SK-N-SH (cell line): ENCODE measurements around the gene CCDC194. TPM values are rescaled to one million over a fixed set of nuclear protein-coding genes. Genes with fewer than 3 reads are reported as not detected.

Source experiments
- CTCF ChIA-PET: fragments of 300-600, 350-600 bp; formaldehyde crosslinking; extraction: SDS; loops from one replicate; lab custom pipeline; 2021; lab: Yijun Ruan, JAX
- POLR2A ChIA-PET: fragments of 350-600 bp; sonication (Branson Sonifier 250); formaldehyde crosslinking; extraction: SDS; loops from one replicate; lab custom pipeline; 2020; ENCODE audit warnings: antibody characterized with exemption, inconsistent platforms; lab: Yijun Ruan, JAX
- DNase-seq: peaks from one replicate; pipeline ENCODE4 v3.0.0; 2012
- H2AFZ ChIP-seq: fragments of 200-600 bp; sonication (generic); 2 replicates; pipeline ENCODE4 v1.8.1; 2016; ENCODE audit warnings: antibody characterized with exemption, mild to moderate bottlenecking, low read depth
- H3F3A ChIP-seq: fragments of 200-600 bp; sonication (generic); replicated peaks from 2 replicates; pipeline ENCODE3; 2016; ENCODE audit warnings: antibody characterized with exemption, mild to moderate bottlenecking; ENCODE audit not compliant: insufficient read depth
- H3K27ac ChIP-seq, 2 experiments: fragments of 200-500 bp in 1 of 2; fragments of 200-600 bp in 1 of 2; sonication (Bioruptor generic) in 1 of 2; sonication (generic), shearing (Covaris generic) in 1 of 2; 2 replicates each; pipeline versions ENCODE4 v1.5.1 to v1.6.1; 2014 to 2016; ENCODE audit warnings: low read depth in 2 of 2, inconsistent platforms in 1 of 2, low read length in 1 of 2, mild to moderate bottlenecking in 1 of 2, mixed read lengths in 1 of 2
- H3K27me3 ChIP-seq: fragments of 200-600 bp; sonication (generic), shearing (Covaris generic); 2 replicates; pipeline ENCODE4 v1.6.1; 2016; ENCODE audit warnings: mixed run types; ENCODE audit not compliant: insufficient read depth
- H3K36me3 ChIP-seq, 2 experiments: fragments of 200-500 bp in 1 of 2; fragments of 200-600 bp in 1 of 2; sonication (Bioruptor generic) in 1 of 2; sonication (generic) in 1 of 2; replicated peaks in 1 of 2; 2 replicates each; pipeline versions ENCODE3 to v1.5.1; 2014 to 2016; ENCODE audit warnings: low read length in 1 of 2, mild to moderate bottlenecking in 1 of 2; ENCODE audit not compliant: insufficient read depth in 2 of 2, control insufficient read depth in 1 of 2
- H3K4me1 ChIP-seq, 2 experiments: fragments of 200-500 bp in 1 of 2; fragments of 200-600 bp in 1 of 2; sonication (Bioruptor generic) in 1 of 2; sonication (generic), shearing (Covaris generic) in 1 of 2; 2 replicates each; pipeline versions ENCODE4 v1.5.1 to v1.6.1; 2014 to 2016; ENCODE audit warnings: low read depth in 1 of 2, low read length in 1 of 2, mixed run types in 1 of 2; ENCODE audit not compliant: insufficient read depth in 2 of 2, control insufficient read depth in 1 of 2
- H3K4me2 ChIP-seq: fragments of 200-600 bp; sonication (generic), shearing (Covaris generic); 2 replicates; pipeline ENCODE4 v1.6.1; 2017; ENCODE audit warnings: mixed run types
- H3K4me3 ChIP-seq, 2 experiments: fragments of 200-500 bp in 1 of 2; fragments of 200-600 bp in 1 of 2; sonication (Bioruptor generic) in 1 of 2; sonication (generic), shearing (Covaris generic) in 1 of 2; 2 replicates each; pipeline versions ENCODE4 v1.5.1 to v1.8.1; 2014 to 2016; ENCODE audit warnings: low read depth in 2 of 2, inconsistent platforms in 1 of 2, low read length in 1 of 2, mild to moderate bottlenecking in 1 of 2, mixed read lengths in 1 of 2, moderate library complexity in 1 of 2
- H3K79me2 ChIP-seq: fragments of 200-600 bp; sonication (generic); 2 replicates; pipeline ENCODE4 v1.8.1; 2017; ENCODE audit warnings: mild to moderate bottlenecking; ENCODE audit not compliant: insufficient read depth
- H3K9ac ChIP-seq: fragments of 200-600 bp; sonication (generic); 2 replicates; pipeline ENCODE4 v1.6.1; 2017; ENCODE audit warnings: mixed run types
- H3K9me2 ChIP-seq: fragments of 200-600 bp; sonication (generic); 2 replicates; pipeline ENCODE4 v1.6.1; 2017; ENCODE audit warnings: mixed run types
- H3K9me3 ChIP-seq: fragments of 200-600 bp; sonication (generic); 2 replicates; pipeline ENCODE4 v1.6.1; 2017; ENCODE audit warnings: mixed run types, mild to moderate bottlenecking, moderate library complexity
- H4K20me1 ChIP-seq: fragments of 200-600 bp; sonication (generic); 2 replicates; pipeline ENCODE4 v1.6.1; 2017; ENCODE audit warnings: mild to moderate bottlenecking, mixed run types; ENCODE audit not compliant: insufficient read depth
- CHD2 ChIP-seq: fragments of 150-350 bp; IDR thresholded peaks from 2 replicates; pipeline ENCODE4 v1.6.1; 2018; ENCODE audit warnings: low read length; ENCODE audit not compliant: partially characterized antibody
- ELF1 ChIP-seq: IDR thresholded peaks from 2 replicates; pipeline ENCODE4 v1.4.0; 2012
- EZH2phosphoT487 ChIP-seq: fragments of 200-600 bp; sonication (generic); IDR thresholded peaks from 2 replicates; pipeline ENCODE4 v1.6.1; 2017; ENCODE audit warnings: low read depth, mixed run types, mild to moderate bottlenecking, antibody characterized with exemption, moderate library complexity, borderline replicate concordance
- FOSL2 ChIP-seq: IDR thresholded peaks from 2 replicates; pipeline ENCODE4 v1.4.0; 2012; ENCODE audit warnings: low read depth, mild to moderate bottlenecking, moderate library complexity, borderline replicate concordance
- FOXJ3 ChIP-seq: sonication (generic); formaldehyde crosslinking; IDR thresholded peaks from 2 replicates; pipeline ENCODE4 v1.5.1; 2020; ENCODE audit warnings: mild to moderate bottlenecking, missing genetic modification reagents
- RXRA ChIP-seq: IDR thresholded peaks from 2 replicates; pipeline ENCODE4 v1.4.0; 2012; ENCODE audit warnings: low read depth, mild to moderate bottlenecking, borderline replicate concordance
- SMC3 ChIP-seq: IDR thresholded peaks from 2 replicates; pipeline ENCODE4 v1.6.1; 2012; ENCODE audit warnings: low read depth, low read length, improper control_type of control experiment
- TCF12 ChIP-seq: IDR thresholded peaks from 2 replicates; pipeline ENCODE4 v1.4.0; 2012
- TEAD4 ChIP-seq: IDR thresholded peaks from 2 replicates; pipeline ENCODE4 v1.4.0; 2012; ENCODE audit warnings: mild to moderate bottlenecking, borderline replicate concordance; ENCODE audit not compliant: insufficient read depth
- YY1 ChIP-seq: IDR thresholded peaks from 2 replicates; pipeline ENCODE4 v1.4.0; 2012; ENCODE audit warnings: low read depth, mild to moderate bottlenecking
- WGBS: methylation state at CpG from one replicate; pipeline ENCODE4 v1.1.6; 2017; ENCODE audit warnings: low lambda C conversion rate; 5-methylcytosine and 5-hydroxymethylcytosine counted together
- polyA plus RNA-seq, 3 experiments: library from polyadenylated mRNA; depleted of rRNA; stranded (reverse); fragments of >200 nt; gene quantifications; 2 replicates each; pipeline ENCODE4 v1.2.3, GENCODE V29; 2012
- TF ChIP-seq, protein P1 (sequence below): IDR thresholded peaks from 2 replicates; pipeline ENCODE4 v1.4.0; 2012; ENCODE audit warnings: low read depth, borderline replicate concordance
- TF ChIP-seq, protein P2 (sequence below): fragments of 200-600 bp; sonication (generic); IDR thresholded peaks from 2 replicates; pipeline ENCODE4 v1.6.1; 2017; ENCODE audit warnings: antibody characterized with exemption, mild to moderate bottlenecking, moderate library complexity
- TF ChIP-seq, protein P3 (sequence below): IDR thresholded peaks from 2 replicates; pipeline ENCODE4 v1.4.0; 2012; ENCODE audit warnings: low read depth
- TF ChIP-seq, protein P4 (sequence below): fragments of 150-350 bp; IDR thresholded peaks from 2 replicates; pipeline ENCODE4 v1.6.1; 2017; ENCODE audit warnings: antibody characterized with exemption, low read length, low read depth, borderline replicate concordance
- TF ChIP-seq, protein P5 (sequence below): IDR thresholded peaks from 2 replicates; pipeline ENCODE4; 2012

The CCDC194 gene
- polyA plus RNA-seq, 1 of the 3 experiments (the other 2 are of a cell fraction), result not detected

DNA sequence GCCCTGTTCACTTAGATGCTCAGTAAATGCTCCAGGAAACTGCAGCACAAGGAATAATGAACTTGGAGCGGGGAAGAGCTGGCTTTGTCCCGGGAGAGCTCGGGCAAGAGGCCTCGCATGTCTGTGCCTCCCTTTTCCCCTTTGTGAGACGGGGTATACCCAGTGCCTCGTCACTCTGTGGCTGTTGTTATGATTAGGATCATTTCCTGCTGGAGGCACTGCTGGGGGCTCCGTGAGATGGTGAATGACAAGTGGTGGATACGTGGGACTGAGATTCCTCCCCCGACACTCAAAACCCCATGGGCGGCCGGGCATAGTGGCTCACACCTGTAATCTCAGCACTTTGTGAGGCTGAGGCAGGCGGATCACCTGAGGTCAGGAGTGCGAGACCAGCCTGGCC is 15.7 kb downstream of the CCDC194 start:
- Histone ChIP-seq H3K27ac (no peak overlapping the region), H3K4me2 (no peak overlapping the region), H4K20me1 (no peaks in the 10 kb centered on the region)
- DNase-seq, result no peak
- TF ChIP-seq TEAD4 (no peak), TCF12 (no peak), YY1 (no peak), EZH2phosphoT487 (no peak), RXRA (no peak), CHD2 (no peak), FOSL2 (no peak), SMC3 (no peak), ELF1 (no peak), FOXJ3 (CRISPR knock-in tag) (no peak)
- TF ChIP-seq, protein P1, sequence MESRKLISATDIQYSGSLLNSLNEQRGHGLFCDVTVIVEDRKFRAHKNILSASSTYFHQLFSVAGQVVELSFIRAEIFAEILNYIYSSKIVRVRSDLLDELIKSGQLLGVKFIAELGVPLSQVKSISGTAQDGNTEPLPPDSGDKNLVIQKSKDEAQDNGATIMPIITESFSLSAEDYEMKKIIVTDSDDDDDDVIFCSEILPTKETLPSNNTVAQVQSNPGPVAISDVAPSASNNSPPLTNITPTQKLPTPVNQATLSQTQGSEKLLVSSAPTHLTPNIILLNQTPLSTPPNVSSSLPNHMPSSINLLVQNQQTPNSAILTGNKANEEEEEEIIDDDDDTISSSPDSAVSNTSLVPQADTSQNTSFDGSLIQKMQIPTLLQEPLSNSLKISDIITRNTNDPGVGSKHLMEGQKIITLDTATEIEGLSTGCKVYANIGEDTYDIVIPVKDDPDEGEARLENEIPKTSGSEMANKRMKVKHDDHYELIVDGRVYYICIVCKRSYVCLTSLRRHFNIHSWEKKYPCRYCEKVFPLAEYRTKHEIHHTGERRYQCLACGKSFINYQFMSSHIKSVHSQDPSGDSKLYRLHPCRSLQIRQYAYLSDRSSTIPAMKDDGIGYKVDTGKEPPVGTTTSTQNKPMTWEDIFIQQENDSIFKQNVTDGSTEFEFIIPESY, result no peak
- TF ChIP-seq, protein P2, sequence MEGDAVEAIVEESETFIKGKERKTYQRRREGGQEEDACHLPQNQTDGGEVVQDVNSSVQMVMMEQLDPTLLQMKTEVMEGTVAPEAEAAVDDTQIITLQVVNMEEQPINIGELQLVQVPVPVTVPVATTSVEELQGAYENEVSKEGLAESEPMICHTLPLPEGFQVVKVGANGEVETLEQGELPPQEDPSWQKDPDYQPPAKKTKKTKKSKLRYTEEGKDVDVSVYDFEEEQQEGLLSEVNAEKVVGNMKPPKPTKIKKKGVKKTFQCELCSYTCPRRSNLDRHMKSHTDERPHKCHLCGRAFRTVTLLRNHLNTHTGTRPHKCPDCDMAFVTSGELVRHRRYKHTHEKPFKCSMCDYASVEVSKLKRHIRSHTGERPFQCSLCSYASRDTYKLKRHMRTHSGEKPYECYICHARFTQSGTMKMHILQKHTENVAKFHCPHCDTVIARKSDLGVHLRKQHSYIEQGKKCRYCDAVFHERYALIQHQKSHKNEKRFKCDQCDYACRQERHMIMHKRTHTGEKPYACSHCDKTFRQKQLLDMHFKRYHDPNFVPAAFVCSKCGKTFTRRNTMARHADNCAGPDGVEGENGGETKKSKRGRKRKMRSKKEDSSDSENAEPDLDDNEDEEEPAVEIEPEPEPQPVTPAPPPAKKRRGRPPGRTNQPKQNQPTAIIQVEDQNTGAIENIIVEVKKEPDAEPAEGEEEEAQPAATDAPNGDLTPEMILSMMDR, result no peak
- TF ChIP-seq, protein P3, sequence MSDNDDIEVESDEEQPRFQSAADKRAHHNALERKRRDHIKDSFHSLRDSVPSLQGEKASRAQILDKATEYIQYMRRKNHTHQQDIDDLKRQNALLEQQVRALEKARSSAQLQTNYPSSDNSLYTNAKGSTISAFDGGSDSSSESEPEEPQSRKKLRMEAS, result no peak
- TF ChIP-seq, protein P4, sequence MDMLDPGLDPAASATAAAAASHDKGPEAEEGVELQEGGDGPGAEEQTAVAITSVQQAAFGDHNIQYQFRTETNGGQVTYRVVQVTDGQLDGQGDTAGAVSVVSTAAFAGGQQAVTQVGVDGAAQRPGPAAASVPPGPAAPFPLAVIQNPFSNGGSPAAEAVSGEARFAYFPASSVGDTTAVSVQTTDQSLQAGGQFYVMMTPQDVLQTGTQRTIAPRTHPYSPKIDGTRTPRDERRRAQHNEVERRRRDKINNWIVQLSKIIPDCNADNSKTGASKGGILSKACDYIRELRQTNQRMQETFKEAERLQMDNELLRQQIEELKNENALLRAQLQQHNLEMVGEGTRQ, result no peak
- TF ChIP-seq, protein P5, sequence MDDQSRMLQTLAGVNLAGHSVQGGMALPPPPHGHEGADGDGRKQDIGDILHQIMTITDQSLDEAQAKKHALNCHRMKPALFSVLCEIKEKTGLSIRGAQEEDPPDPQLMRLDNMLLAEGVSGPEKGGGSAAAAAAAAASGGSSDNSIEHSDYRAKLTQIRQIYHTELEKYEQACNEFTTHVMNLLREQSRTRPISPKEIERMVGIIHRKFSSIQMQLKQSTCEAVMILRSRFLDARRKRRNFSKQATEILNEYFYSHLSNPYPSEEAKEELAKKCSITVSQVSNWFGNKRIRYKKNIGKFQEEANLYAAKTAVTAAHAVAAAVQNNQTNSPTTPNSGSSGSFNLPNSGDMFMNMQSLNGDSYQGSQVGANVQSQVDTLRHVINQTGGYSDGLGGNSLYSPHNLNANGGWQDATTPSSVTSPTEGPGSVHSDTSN, result no peak
- TF ChIP-seq, all 33 proteins: peak for 0
- Histone ChIP-seq H2AFZ (no peak overlapping the region), H3K9me2 (no peaks in the 10 kb centered on the region), H3F3A (no peaks in the 10 kb centered on the region), H3K9me3 (no peaks in the 10 kb centered on the region), H3K27me3 (no peaks in the 10 kb centered on the region), H3K36me3 (no peaks in the 10 kb centered on the region), H3K79me2 (no peaks in the 10 kb centered on the region), H3K4me3 (no peak overlapping the region), H3K4me1 (no peaks in the 10 kb centered on the region), H3K9ac (no peak overlapping the region)
- ChIA-PET POLR2A (interaction anchor here (0.7 kb wide), 1 partner anchor 8 kb away, joined by 3 read pairs; no protein-coding TSS in a partner anchor), CTCF (interaction anchor here (0.8 kb wide), 2 partner anchors 8 to 31 kb away, joined by 3 read pairs; no protein-coding TSS in a partner anchor)
- 68% methylated on average over 9 of the region's 13 CpGs for WGBS
